K562 (cell line): ENCODE measurements around the gene CIAO2B.
"Not testable (repeated sequence)": the region's sequence is repeated elsewhere in the genome, so short reads cannot be mapped to it uniquely, and the experiment has no call there.

Source experiments
- ARNT ChIP-seq, 2 experiments: fragments of 450-650 bp; IDR thresholded peaks; 2 replicates each; pipeline ENCODE4 v1.6.1; 2016; ENCODE audit warnings: mild to moderate bottlenecking in 1 of 2
- E2F1 ChIP-seq: sonication (generic); formaldehyde crosslinking; IDR thresholded peaks from 2 replicates; pipeline ENCODE4 v1.8.1; 2023; ENCODE audit warnings: mild to moderate bottlenecking, missing genetic modification reagents, moderate library complexity
- EZH2 ChIP-seq: IDR thresholded peaks from 2 replicates; pipeline ENCODE4 v1.6.1; 2012; ENCODE audit warnings: low read depth, mild to moderate bottlenecking, inconsistent platforms, low read length, borderline replicate concordance
- NFE2 ChIP-seq: IDR thresholded peaks from 2 replicates; pipeline ENCODE4 v1.6.1; 2014; ENCODE audit warnings: antibody characterized with exemption, low read depth
- POLR2A ChIP-seq: fragments of 450-650 bp; conservative IDR thresholded peaks from 2 replicates; pipeline ENCODE4 v1.6.1; 2016
- ZFP1 ChIP-seq: fragments of 450-650 bp; formaldehyde crosslinking; IDR thresholded peaks from 2 replicates; pipeline ENCODE4 v1.4.0; 2020; ENCODE audit warnings: mild to moderate bottlenecking, mixed read lengths
- TF ChIP-seq, protein P1 (sequence below): fragments of 250-450 bp; sonication (Bioruptor Pico); IDR thresholded peaks from 2 replicates; pipeline ENCODE4 v1.5.0; 2022; ENCODE audit warnings: mild to moderate bottlenecking
- TF ChIP-seq, protein P2 (sequence below), 3 experiments: IDR thresholded peaks in 2 of 3; conservative IDR thresholded peaks in 1 of 3; 2 replicates each; pipeline ENCODE4 v1.5.1; 2011 to 2012; ENCODE audit warnings: low read length in 3 of 3, mild to moderate bottlenecking in 3 of 3, control low read depth in 2 of 3, improper control_type of control experiment in 1 of 3, inconsistent platforms in 1 of 3, low read depth in 1 of 3, mixed read lengths in 1 of 3, moderate library complexity in 1 of 3; ENCODE audit not compliant: insufficient read depth in 2 of 3
- TF ChIP-seq, protein P3 (sequence below), 2 experiments: fragments of 450-650 bp; formaldehyde crosslinking in 1 of 2; IDR thresholded peaks; 2 replicates each; pipeline versions ENCODE4 v1.4.0 to v1.6.1; 2014 to 2020; ENCODE audit warnings: mild to moderate bottlenecking in 2 of 2, borderline replicate concordance in 1 of 2, low read depth in 1 of 2

DNA sequence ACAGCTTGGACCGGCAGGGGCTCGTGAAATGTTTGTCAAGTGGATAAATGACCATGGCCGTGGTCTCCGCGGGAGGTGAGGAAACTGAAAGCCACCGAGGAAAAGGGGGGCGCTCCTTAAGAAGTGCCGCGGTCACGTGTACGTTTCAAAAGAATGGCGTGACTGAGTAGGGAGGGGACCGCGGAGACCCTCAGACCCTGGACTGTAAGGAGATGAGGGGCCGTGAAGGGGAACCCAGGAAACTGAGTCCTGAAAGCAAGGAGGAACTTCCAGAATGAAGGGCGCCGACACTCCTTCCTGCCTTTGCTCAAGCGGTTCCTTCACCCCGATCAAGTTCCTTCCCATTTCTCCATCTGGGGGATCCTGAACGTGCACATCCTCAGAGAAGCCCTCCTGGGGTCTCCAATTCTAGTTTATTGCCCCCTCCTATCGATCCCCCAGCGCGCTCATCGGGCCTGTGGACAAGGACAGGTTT, 674 bp upstream of the CIAO2B start:
- TF ChIP-seq E2F1 (CRISPR knock-in tag); ZFP1 (CRISPR knock-in tag); POLR2A; ARNT (IDR thresholded peaks at IDR 0.05); NFE2; EZH2: not testable (repeated sequence)
- TF ChIP-seq, protein P1, sequence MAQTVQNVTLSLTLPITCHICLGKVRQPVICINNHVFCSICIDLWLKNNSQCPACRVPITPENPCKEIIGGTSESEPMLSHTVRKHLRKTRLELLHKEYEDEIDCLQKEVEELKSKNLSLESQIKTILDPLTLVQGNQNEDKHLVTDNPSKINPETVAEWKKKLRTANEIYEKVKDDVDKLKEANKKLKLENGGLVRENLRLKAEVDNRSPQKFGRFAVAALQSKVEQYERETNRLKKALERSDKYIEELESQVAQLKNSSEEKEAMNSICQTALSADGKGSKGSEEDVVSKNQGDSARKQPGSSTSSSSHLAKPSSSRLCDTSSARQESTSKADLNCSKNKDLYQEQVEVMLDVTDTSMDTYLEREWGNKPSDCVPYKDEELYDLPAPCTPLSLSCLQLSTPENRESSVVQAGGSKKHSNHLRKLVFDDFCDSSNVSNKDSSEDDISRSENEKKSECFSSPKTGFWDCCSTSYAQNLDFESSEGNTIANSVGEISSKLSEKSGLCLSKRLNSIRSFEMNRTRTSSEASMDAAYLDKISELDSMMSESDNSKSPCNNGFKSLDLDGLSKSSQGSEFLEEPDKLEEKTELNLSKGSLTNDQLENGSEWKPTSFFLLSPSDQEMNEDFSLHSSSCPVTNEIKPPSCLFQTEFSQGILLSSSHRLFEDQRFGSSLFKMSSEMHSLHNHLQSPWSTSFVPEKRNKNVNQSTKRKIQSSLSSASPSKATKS: not testable (repeated sequence)
- TF ChIP-seq, protein P2, sequence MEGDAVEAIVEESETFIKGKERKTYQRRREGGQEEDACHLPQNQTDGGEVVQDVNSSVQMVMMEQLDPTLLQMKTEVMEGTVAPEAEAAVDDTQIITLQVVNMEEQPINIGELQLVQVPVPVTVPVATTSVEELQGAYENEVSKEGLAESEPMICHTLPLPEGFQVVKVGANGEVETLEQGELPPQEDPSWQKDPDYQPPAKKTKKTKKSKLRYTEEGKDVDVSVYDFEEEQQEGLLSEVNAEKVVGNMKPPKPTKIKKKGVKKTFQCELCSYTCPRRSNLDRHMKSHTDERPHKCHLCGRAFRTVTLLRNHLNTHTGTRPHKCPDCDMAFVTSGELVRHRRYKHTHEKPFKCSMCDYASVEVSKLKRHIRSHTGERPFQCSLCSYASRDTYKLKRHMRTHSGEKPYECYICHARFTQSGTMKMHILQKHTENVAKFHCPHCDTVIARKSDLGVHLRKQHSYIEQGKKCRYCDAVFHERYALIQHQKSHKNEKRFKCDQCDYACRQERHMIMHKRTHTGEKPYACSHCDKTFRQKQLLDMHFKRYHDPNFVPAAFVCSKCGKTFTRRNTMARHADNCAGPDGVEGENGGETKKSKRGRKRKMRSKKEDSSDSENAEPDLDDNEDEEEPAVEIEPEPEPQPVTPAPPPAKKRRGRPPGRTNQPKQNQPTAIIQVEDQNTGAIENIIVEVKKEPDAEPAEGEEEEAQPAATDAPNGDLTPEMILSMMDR (IDR thresholded peaks at IDR 0.05 in 2 of 3, conservative IDR thresholded peaks at IDR 0.05 in 1 of 3; ENCODE audit: insufficient read depth in 2 of 3, low read depth in 1 of 3, low read length in 3 of 3): not testable (repeated sequence)
- TF ChIP-seq, protein P3, sequence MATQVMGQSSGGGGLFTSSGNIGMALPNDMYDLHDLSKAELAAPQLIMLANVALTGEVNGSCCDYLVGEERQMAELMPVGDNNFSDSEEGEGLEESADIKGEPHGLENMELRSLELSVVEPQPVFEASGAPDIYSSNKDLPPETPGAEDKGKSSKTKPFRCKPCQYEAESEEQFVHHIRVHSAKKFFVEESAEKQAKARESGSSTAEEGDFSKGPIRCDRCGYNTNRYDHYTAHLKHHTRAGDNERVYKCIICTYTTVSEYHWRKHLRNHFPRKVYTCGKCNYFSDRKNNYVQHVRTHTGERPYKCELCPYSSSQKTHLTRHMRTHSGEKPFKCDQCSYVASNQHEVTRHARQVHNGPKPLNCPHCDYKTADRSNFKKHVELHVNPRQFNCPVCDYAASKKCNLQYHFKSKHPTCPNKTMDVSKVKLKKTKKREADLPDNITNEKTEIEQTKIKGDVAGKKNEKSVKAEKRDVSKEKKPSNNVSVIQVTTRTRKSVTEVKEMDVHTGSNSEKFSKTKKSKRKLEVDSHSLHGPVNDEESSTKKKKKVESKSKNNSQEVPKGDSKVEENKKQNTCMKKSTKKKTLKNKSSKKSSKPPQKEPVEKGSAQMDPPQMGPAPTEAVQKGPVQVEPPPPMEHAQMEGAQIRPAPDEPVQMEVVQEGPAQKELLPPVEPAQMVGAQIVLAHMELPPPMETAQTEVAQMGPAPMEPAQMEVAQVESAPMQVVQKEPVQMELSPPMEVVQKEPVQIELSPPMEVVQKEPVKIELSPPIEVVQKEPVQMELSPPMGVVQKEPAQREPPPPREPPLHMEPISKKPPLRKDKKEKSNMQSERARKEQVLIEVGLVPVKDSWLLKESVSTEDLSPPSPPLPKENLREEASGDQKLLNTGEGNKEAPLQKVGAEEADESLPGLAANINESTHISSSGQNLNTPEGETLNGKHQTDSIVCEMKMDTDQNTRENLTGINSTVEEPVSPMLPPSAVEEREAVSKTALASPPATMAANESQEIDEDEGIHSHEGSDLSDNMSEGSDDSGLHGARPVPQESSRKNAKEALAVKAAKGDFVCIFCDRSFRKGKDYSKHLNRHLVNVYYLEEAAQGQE (IDR thresholded peaks at IDR 0.05; ENCODE audit: borderline replicate concordance): not testable (repeated sequence)
- TF ChIP-seq, protein P3 (CRISPR knock-in tag; IDR thresholded peaks at IDR 0.05; ENCODE audit: low read depth): not testable (repeated sequence)
